ENCODE measurements around the gene GPAM.
A peak's percentile ranks its signal among the peaks of the same experiment; 100 is the strongest.

GPAM gene

DNA sequence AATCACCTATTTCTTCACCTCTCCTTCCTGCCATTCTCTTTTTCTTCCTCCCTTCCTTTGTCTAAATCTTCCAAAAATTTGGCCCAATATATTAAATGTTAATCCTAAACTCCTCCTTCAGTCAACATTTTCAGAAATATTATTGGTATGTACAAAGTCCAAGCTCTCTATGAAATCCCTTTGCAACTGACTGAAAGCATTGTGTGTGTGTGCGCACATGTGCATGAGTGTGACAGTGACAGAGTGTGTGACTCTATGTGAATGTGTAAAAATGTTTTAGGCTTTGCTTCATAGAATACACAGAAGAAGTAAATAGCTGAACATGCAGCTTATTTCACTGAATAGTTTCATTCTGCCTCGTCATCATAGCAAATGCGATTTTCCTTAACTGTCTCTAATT, 7.0 kb downstream of the GPAM start:
- DNase-seq: no peak

GRCh38 chr10:112175409-112175808, 8.2 kb downstream of the GPAM start:
- no peak for DNase-seq

DNA sequence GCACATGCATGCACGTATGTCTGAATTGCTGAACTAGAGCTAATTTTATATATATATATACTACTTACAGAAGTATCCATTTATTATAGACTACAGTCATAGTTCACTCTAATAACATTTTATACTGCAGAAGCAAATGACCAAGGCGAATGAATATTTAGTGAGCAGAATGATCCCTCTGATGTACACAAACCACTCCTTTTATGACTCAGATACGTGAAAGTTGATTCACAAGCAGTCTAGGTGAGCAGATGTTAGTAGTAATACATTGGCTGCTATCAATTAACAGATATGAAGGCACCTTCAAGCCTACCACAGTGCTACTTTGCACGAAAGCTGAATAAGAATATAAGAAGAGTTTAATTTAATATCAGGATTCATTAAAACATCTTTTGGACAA, 10.4 kb downstream of the GPAM start:
- no peak for DNase-seq

DNA sequence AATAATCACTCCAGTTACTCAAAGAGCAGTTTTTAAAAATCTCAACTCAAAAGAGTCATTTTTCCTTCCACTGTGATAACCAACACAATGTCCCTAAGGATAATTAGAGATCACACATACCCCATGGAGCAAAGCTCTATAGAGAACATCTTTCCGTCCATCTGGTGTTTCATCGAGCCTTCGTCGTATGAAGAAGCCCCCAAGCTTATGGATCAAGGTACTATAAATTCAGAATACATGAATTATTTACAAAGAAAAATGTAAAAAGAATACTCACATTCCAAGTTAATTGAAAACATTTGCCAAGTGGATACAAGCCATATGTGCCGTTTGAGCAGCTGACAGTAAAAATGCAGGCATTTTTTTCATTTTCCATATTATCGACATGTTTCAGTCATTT, 14.8 kb downstream of the GPAM start:
- DNase-seq: no peak

- no peak for DNase-seq
Observed at GRCh38 chr10:112166800-112167199, 16.8 kb downstream of the GPAM start.

DNA sequence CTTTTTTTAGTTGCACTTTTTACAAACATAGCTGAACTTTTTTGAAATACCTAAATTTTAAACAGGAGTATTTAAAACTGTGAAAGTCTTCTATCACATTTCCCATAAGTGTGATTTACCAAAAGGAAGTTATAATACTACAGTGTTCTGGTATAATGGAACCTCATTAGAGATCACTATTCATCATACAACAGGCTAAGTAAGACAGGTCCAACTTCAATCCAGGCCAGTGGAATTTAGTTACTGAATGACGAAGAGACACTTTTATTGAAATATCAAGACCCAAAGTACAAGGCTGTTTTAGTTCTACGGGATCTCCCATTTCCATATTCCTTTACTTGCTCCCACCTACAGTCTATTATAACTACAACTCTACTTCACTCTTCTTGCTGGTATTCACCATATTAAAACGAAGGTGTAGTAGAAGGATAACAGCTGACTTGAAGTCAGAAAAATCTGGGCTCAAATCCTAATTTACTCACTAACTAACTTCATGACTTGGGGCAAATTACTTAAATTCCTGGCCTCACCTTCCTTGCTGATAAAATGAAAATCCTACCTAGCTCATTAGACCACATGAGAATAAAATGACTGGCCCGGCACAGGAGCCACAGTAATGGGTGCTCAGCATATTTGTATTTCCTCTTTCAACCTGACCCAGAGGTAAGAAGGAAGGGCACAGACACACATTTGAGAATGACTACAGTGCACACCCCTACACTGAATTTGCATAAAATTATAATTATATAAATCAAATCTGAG, 21.6 kb downstream of the GPAM start:
- no peak for DNase-seq

DNA sequence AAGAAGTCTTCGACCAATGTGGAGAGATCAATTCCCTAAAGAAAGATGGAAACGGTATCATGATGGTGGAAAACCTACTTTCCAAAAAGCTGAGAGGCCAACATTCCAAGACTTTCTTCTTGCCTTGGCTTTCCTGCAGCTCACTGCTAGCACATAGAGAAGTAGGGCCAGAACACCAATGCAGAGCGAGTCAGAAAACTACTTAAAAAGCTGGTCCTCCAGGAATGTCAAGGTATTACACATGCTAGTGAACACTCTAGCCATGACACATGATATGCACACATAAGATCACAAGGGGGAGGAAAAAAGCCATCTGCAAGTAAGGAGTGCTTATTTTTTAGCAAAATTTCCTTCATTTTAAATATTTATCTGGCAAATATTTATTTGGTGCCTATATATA, 22.7 kb downstream of the GPAM start:
- DNase-seq: no peak

DNA sequence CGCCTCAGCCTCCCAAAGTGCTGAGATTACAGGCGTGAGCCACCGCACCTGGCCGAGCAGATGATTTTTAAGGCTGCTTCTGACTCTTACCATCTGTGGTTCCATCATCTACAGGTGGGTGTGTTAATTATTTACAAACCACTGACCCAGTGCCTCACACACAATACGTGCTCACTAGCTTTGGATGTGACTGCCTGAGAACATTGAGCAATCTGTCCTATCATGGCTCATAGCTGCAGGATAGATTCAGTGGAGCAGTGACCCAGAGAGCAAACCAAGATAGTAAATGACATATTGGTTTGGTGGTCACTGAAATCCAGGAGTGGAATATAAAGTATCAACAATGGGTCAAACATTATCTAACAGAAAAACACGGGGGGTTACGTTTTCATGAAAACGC, 24.1 kb downstream of the GPAM start:
- DNase-seq: no peak

GRCh38 chr10:112151524-112152039, 32.0 kb downstream of the GPAM start:
- DNase-seq: no peak

DNA sequence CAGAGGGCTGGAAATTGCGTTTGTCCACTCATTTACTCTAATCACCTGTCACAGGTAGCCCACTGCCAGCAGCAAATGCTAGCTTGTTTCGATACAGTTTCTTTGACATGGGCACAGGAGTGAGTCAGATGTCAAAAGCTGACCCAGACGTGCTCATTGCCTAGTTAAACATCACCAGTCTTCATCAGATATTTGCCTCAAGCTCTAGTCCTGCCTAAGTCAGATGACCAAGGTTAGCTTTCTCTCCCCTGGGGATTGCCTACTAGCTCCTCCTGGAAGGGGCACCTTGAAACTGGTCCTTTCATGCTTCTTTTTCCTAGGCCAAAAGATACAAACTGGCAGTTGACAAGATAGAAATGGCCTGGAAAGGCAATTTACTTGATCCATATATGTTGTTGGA, 35.2 kb downstream of the GPAM start:
- DNase-seq: no peak

DNA sequence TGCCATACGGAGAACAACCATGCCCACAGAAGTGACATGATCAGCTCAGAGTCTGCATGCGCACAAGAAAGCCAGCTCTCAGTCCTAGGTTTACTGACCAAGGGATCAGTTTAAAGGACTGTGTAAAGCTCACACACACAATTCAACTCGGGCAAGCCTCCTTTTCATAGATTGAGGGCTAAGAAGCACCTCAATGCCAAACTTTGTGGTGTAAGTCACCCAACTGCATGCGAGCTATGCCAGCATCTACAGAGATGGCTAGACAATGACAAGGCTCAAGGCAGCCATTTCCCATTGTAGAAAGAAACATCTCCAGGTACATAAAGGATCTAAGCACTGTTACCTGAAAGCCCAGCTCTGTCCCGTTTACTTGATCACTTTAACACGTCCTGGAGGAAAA, 36.8 kb downstream of the GPAM start:
- no peak for DNase-seq

- no peak for DNase-seq
Observed at GRCh38 chr10:112145263-112145662, 38.3 kb downstream of the GPAM start.

- DNase-seq: no peak
Observed at GRCh38 chr10:112143420-112143819, 40.1 kb downstream of the GPAM start.

- peak; percentile 58 for DNase-seq
Observed at GRCh38 chr10:112141292-112141691, 42.3 kb downstream of the GPAM start.

GRCh38 chr10:112140110-112140970, 43.2 kb downstream of the GPAM start:
- peak; percentile 66 for DNase-seq

DNA sequence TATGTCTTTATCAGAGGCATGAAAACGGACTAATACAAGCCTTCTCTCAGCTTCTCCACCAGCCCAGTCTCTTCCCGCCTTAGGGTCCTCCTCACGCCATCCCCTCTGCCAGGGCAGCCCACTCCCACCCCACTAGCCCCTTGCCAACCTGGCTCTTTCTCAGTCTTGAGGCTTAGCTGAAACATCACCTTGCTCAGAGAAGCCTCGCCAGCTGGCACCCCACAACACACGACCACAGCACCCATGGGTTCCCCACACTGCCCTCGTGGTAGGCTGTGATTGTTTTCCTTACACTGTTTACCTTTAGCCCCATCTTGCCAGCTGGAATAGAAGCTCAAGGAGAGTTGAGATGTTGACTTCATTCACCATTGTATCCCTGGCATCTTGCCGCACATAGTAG, 44.4 kb downstream of the GPAM start:
- no peak for DNase-seq

DNA sequence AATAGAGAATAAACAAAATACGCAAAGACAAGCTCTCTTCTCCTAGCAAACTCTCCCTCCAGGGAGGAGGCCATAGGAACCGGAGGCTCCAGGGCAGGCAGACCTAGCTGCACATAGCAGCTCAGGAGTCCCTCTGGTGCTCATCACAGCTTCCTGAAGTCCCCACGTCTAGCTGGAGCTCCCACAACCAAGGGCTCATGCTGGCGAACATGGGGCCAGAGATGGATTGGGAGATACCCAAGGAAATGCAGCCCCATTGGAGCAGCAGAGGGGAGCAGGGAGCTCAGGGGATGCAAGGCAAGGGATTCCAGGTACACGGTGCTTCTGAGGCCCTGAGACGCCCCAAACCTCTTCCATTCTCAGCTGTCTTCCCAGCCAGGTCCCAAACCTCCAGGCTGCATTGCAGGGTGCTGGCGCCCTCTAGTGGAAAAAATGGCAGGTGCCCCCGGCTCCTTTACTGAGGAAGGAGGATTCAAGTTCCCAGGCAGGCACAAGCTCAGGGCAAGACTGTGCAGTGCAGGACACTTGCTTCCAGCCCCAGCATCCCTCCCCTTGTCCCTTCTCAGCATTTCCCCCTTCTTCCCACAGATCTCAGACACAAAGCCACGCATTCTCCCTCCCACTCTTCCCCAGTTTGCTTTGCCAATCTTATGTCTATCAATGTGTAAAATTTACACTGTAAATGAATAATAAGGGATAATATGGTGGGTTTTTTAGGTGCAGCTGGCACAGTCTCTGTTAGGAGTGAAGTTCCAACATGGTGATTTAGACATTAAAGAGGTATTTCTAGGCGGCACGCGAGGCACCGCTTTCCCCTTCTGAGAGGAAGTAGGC, 46.2 kb downstream of the GPAM start:
- peak; percentile 74 for DNase-seq

GRCh38 chr10:112136486-112137153, 46.9 kb downstream of the GPAM start:
- no peak for DNase-seq

DNA sequence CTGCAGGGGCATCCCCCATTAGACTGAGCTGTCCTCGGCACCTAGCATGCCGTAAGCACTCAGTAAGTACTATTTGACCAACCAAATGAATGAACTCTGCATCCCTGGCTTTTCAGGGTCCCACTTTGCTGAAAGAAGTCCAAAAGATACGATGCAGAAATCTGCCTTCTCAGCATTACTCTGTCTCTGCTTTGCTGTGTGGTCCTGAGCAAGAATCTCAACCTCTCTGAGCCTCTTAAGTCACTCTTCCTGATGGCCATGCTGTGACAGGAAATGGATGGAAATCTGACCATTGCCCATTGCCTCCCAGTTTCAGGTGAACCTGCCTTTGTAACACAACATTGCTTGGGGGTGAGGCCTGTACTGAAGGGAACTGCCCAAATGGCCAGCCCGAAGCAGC, 48.0 kb downstream of the GPAM start:
- DNase-seq: no peak

DNA sequence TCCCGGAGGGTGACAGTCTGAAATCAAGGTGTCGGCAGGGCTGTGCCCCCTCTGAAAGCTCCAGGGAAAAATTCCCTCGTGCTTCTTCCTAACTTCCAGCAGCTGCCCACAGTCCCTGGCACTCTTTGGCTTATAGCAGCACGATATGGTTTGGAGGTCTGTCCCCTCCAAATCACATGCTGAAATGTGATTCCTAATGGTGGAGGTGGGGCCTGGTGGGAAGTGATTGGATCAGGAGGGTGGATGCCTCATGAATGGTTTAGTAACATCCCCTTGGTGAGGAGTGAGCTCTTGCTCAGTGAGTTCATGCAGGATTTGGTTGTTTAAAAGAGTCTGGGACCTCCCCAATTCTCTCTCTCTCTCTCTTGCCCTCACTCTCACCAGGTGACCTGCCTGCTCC, 51.1 kb downstream of the GPAM start:
- DNase-seq: no peak

- DNase-seq: no peak
Observed at GRCh38 chr10:112131996-112132395, 51.6 kb downstream of the GPAM start.

DNA sequence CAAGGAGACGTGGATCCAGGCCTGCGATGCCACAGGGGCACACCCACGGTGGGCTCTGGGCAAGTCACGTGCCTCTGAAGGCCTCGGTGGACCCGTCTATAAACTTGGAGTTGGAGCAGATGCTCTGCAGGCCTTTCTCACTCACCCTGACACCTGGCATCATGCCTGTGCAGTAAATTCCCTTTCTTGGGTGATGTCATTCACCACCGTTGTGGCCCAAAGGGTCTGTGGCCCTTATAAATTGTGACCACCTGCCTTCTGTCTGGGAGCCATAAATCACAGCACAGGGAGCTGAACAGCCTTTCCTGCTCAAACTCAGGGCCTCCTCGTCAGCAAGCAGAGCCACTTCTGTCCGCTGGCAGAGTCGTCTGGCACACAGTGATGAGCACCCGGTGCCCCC, 52.2 kb downstream of the GPAM start:
- no peak for DNase-seq

DNA sequence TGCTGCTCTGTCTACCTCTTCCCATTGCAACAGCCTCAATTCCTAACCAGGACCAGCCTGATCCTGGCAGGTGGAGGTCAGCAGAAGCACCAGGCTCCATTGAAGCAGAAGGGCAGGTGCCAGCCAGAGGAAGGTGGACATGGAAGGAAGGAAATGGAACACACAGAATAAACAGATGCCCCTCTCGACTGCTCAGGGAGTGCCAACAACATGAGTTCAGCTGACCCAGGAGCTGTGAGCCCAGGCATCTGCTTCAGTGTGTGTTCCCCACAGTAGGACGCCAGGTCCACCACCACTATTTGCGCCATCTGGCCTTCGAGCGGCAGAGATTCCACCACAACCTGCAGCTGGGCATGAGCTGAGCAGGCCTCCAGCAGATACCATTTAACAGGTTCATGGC, 56.7 kb downstream of the GPAM start:
- no peak for DNase-seq

Data from suppressor macrophage treated with lipopolysaccharide for 4 hours (primary cell).